Heart left ventricle (tissue), 16 donors: ENCODE measurements around the gene KLHL36. TPM values are rescaled to one million over a fixed set of nuclear protein-coding genes. Genes with fewer than 3 reads are reported as not detected.

Experiments used
- ATAC-seq, 4 donors: fragments of 200-7000 bp; cut with Tn5 transposase; one replicate each; pipeline ENCODE4 v1.9.1; 2020 to 2022; ENCODE audit warnings: moderate library complexity in 4 of 4, mild to moderate bottlenecking in 3 of 4, moderate number of reproducible peaks in 1 of 4
- DNase-seq, 5 donors: peaks; one replicate each; pipeline ENCODE4 v3.0.0-alpha.2; 2020
- H3K27ac ChIP-seq, 12 donors: fragments of 200-600 bp; sonication (generic) in 4 of 12; one replicate each; pipeline versions ENCODE4 v1.5.0 to v1.8.0; 2016 to 2022; ENCODE audit warnings: mild to moderate bottlenecking in 2 of 12
- H3K27me3 ChIP-seq, 9 donors: fragments of 200-600 bp; sonication (generic) in 2 of 9; one replicate each; pipeline versions ENCODE4 v1.5.1 to v1.8.0; 2016 to 2022; ENCODE audit warnings: mild to moderate bottlenecking in 3 of 9
- H3K36me3 ChIP-seq, 9 donors: fragments of 200-600 bp; sonication (generic) in 2 of 9; one replicate each; pipeline versions ENCODE4 v1.5.0 to v1.8.0; 2018 to 2022; ENCODE audit warnings: mild to moderate bottlenecking in 2 of 9
- H3K4me1 ChIP-seq, 12 donors: fragments of 200-600 bp; sonication (generic) in 4 of 12; one replicate each; pipeline versions ENCODE4 v1.5.0 to v1.8.0; 2016 to 2022; ENCODE audit warnings: mild to moderate bottlenecking in 3 of 12
- H3K4me3 ChIP-seq, 12 donors: fragments of 200-600 bp; sonication (generic) in 4 of 12; one replicate each; pipeline versions ENCODE4 v1.5.0 to v1.8.0; 2017 to 2022; ENCODE audit warnings: mild to moderate bottlenecking in 9 of 12, moderate library complexity in 4 of 12
- H3K9me3 ChIP-seq, 12 donors: fragments of 200-600 bp; sonication (generic) in 4 of 12; one replicate each; pipeline versions ENCODE4 v1.5.0 to v1.8.0; 2016 to 2022; ENCODE audit warnings: mild to moderate bottlenecking in 1 of 12
- POLR2A ChIP-seq, 2 donors: fragments of 450-650 bp; IDR thresholded peaks; one replicate each; pipeline ENCODE4 v1.6.1; 2017; ENCODE audit warnings: antibody characterized with exemption in 2 of 2, mild to moderate bottlenecking in 2 of 2, moderate library complexity in 2 of 2
- WGBS, 4 donors: extraction: QIAGEN DNeasy Blood & Tissue Kit in 2 of 4; methylation state at CpG; one replicate each; pipeline versions ENCODE4 v1.1.5 to v1.1.7; 2013 to 2018; 5-methylcytosine and 5-hydroxymethylcytosine counted together
- intact Hi-C, 10 donors: fragments of 100-400 bp; cut with DNase I; formaldehyde crosslinking; loops; one replicate each; pipeline versions ENCODE4 v1.11.1 to v1.14.2; 2022
- polyA plus RNA-seq, 2 donors: library from polyadenylated mRNA; stranded (reverse); fragments of 200-250 nt; gene quantifications; one replicate each; pipeline ENCODE4 v1.2.3, GENCODE V29; 2013
- total RNA-seq, 9 donors: library from RNA; depleted of rRNA in 2 of 9; stranded (reverse); fragments of >200 nt in 2 of 9; fragmentation: NEBNext Ultra II Directional in 3 of 9; extraction: Animal tissue kit (Norgen Biotek cat#: 25700) in 3 of 9; gene quantifications; one replicate each; pipeline versions ENCODE4 v1.1.0 to v1.2.4, GENCODE V29; 2016 to 2023
- TF ChIP-seq, protein P1 (sequence below), 12 donors: fragments of 200-600 bp; sonication (generic) in 4 of 12; IDR thresholded peaks; one replicate each; pipeline versions ENCODE4 v1.5.0 to v1.8.0; 2018 to 2022; ENCODE audit warnings: antibody characterized with exemption in 12 of 12, mild to moderate bottlenecking in 5 of 12
- donor health status: ischemic (EF 13 %, LVEDD 7.1; RV severe dilation, severe dysfunction).
- donor health status: healthy with polysubstance abuse.
- donor health status: DM: no; HTN: yes; CAD: no.
- donor health status: DM: no; HTN: no; CAD: no.
- donor health status: ischemic (EF 25% LVEDD 6.9; RV normal size, moderate dysfunction).
- donor health status: ischemic (EF 25% LVEDD 5.7; RV mildly dilated, moderate dysfunction).
- donor health status: healthy.
- donor health status: DM: yes; HTN: yes; CAD: no.
- donor health status: ischemic (EF 35%, LVEDD 5.7; RV mildly dilated, moderate dysfunction).
- donor health status: nonischemic (EF 11% LVEDD 7.7; RV severe dilation, severe dysfunction).
- donor health status: DM: yes; HTN: yes; CAD: no.
- donor health status: PGD.
- donor health status: ischemic (EF 29% LVEDD 5.4; RV normal size, mild dysfunction).
- donor health status: nonischemic (EF 23%, LVEDD 6.1; RV moderate dilation, normal function).

KLHL36 gene
- total and polyA plus RNA-seq, 11 donors: 19.2 to 93.0 (median 58.0) TPM

GRCh38 chr16:84650062-84650991, 2.0 kb downstream of the KLHL36 start:
- DNase-seq (no peak), ATAC-seq (no peak)
- TF ChIP-seq, protein P1, sequence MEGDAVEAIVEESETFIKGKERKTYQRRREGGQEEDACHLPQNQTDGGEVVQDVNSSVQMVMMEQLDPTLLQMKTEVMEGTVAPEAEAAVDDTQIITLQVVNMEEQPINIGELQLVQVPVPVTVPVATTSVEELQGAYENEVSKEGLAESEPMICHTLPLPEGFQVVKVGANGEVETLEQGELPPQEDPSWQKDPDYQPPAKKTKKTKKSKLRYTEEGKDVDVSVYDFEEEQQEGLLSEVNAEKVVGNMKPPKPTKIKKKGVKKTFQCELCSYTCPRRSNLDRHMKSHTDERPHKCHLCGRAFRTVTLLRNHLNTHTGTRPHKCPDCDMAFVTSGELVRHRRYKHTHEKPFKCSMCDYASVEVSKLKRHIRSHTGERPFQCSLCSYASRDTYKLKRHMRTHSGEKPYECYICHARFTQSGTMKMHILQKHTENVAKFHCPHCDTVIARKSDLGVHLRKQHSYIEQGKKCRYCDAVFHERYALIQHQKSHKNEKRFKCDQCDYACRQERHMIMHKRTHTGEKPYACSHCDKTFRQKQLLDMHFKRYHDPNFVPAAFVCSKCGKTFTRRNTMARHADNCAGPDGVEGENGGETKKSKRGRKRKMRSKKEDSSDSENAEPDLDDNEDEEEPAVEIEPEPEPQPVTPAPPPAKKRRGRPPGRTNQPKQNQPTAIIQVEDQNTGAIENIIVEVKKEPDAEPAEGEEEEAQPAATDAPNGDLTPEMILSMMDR (IDR thresholded peaks at IDR 0.05): no peak
- no peak for TF ChIP-seq POLR2A (IDR thresholded peaks at IDR 0.05)
- no peak overlapping the region for H3K4me3 ChIP-seq
- peaks cover 0 to 48% (median 44%) of the 10 kb centered on the region in 9 donors for H3K36me3 ChIP-seq
- intact Hi-C loops: no loop called here
- H3K27ac ChIP-seq: peak overlapping the region in 7 of 12 donors; percentile 41 to 93 (median 91)
- 76 to 85% (median 80%) methylated on average over 20 of the region's 20 CpGs for WGBS, 4 donors
- H3K4me1 ChIP-seq: peaks cover 0 to 38% (median 17%) of the 10 kb centered on the region in 12 donors
- no peaks in the 10 kb centered on the region for H3K27me3 ChIP-seq
- no peaks in the 10 kb centered on the region for H3K9me3 ChIP-seq

GRCh38 chr16:84652566-84652965, 4.3 kb downstream of the KLHL36 start:
- DNase-seq: no peak
- TF ChIP-seq POLR2A (IDR thresholded peaks at IDR 0.05): no peak
- TF ChIP-seq, protein P1 (IDR thresholded peaks at IDR 0.05): no peak
- ATAC-seq: no peak
- Histone ChIP-seq H3K4me1 (peaks cover 0 to 34% (median 15%) of the 10 kb centered on the region in 12 donors), H3K4me3 (no peak overlapping the region), H3K36me3 (peaks cover 2 to 69% (median 60%) of the 10 kb centered on the region in 9 donors), H3K27me3 (no peaks in the 10 kb centered on the region), H3K27ac (no peak overlapping the region), H3K9me3 (no peaks in the 10 kb centered on the region)
- 83 to 94% (median 91%) methylated on average over 7 of the region's 7 CpGs for WGBS, 4 donors
- intact Hi-C loops: no loop called here

- Histone ChIP-seq H3K36me3 (peaks cover 7 to 86% (median 77%) of the 10 kb centered on the region in 9 donors), H3K4me3 (no peak overlapping the region), H3K4me1 (peaks cover 0 to 25% (median 7%) of the 10 kb centered on the region in 12 donors), H3K9me3 (no peaks in the 10 kb centered on the region), H3K27me3 (no peaks in the 10 kb centered on the region), H3K27ac (no peak overlapping the region)
- no peak for TF ChIP-seq POLR2A (IDR thresholded peaks at IDR 0.05)
- TF ChIP-seq, protein P1 (IDR thresholded peaks at IDR 0.05): no peak
- no peak for DNase-seq
- 83 to 94% (median 92%) methylated on average over 3 of the region's 3 CpGs for WGBS, 4 donors
- ATAC-seq: no peak
- intact Hi-C loops: no loop called here
These were observed 5.9 kb downstream of the KLHL36 start for GRCh38 chr16:84654238-84654637.

- H3K4me1 ChIP-seq: peaks cover 0 to 17% (median 4%) of the 10 kb centered on the region in 12 donors
- no peak overlapping the region for H3K27ac ChIP-seq
- no peaks in the 10 kb centered on the region for H3K27me3 ChIP-seq
- intact Hi-C loops: no loop called here
- ATAC-seq (no peak), DNase-seq (no peak)
- no peak for TF ChIP-seq POLR2A (IDR thresholded peaks at IDR 0.05)
- TF ChIP-seq, protein P1 (IDR thresholded peaks at IDR 0.05): no peak
- 61 to 70% (median 63%) methylated on average over 6 of the region's 6 CpGs for WGBS, 4 donors
- no peak overlapping the region for H3K4me3 ChIP-seq
- H3K36me3 ChIP-seq: peaks cover 7 to 94% (median 84%) of the 10 kb centered on the region in 9 donors
- H3K9me3 ChIP-seq: no peaks in the 10 kb centered on the region
These were observed 6.7 kb downstream of the KLHL36 start for GRCh38 chr16:84654998-84655397.
